Measurements from ENCODE around the gene FOXO3B.
"Not testable (repeated sequence)": the region's sequence is repeated elsewhere in the genome, so short reads cannot be mapped to it uniquely, and the experiment has no call there.

- TF ChIP-seq EZH2 (optimal IDR thresholded peaks at IDR 0.05; ENCODE audit: low read depth, low read length); CTCF (IDR thresholded peaks at IDR 0.05; ENCODE audit: low read length): not testable (repeated sequence)
Observed at GRCh38 chr17:18644291-18644690, 37.8 kb downstream of the FOXO3B start, which contains the start of gene TBC1D28.
